ENCODE measurements around the gene CFAP46.

The CFAP46 gene

GRCh38 chr10:132768346-132769248, 173.8 kb downstream of the CFAP46 start:
- no peak for DNase-seq (ENCODE audit: low read depth)

- no peak for DNase-seq (ENCODE audit: low read depth)
Observed at GRCh38 chr10:132766291-132766690, 176.1 kb downstream of the CFAP46 start.

GRCh38 chr10:132765435-132765834, 176.9 kb downstream of the CFAP46 start:
- no peak for DNase-seq (ENCODE audit: low read depth)

- DNase-seq (ENCODE audit: low read depth) = no peak
Observed at GRCh38 chr10:132764108-132764507, 178.3 kb downstream of the CFAP46 start.

- no peak for DNase-seq (ENCODE audit: low read depth)
Observed at GRCh38 chr10:132763545-132763944, 178.8 kb downstream of the CFAP46 start.

- no peak for DNase-seq (ENCODE audit: low read depth)
Observed at GRCh38 chr10:132762267-132762666, 180.1 kb downstream of the CFAP46 start.

- no peak for DNase-seq (ENCODE audit: low read depth)
Observed at GRCh38 chr10:132761395-132762060, 180.8 kb downstream of the CFAP46 start.

GRCh38 chr10:132758865-132759264, 183.5 kb downstream of the CFAP46 start:
- DNase-seq (ENCODE audit: low read depth) = no peak
